Kidney epithelial cell (primary cell): ENCODE results near the gene SYNE3. TPM values are rescaled to one million over a fixed set of nuclear protein-coding genes. Genes with fewer than 3 reads are reported as not detected.

Source experiments
- DNase-seq: peaks from one replicate; pipeline ENCODE4 v3.0.0-alpha.2; 2010; ENCODE audit warnings: low read depth
- H3K27me3 ChIP-seq: 2 replicates; pipeline ENCODE4 v1.6.0; 2011; ENCODE audit warnings: low read length; ENCODE audit not compliant: control insufficient read depth, insufficient read depth
- H3K36me3 ChIP-seq: 2 replicates; pipeline ENCODE4 v1.5.1; 2011; ENCODE audit warnings: low read length; ENCODE audit not compliant: control insufficient read depth, insufficient read depth
- H3K4me3 ChIP-seq: 2 replicates; pipeline ENCODE4 v1.5.1; 2011; ENCODE audit warnings: low read depth, mild to moderate bottlenecking, control low read depth, low read length
- total RNA-seq: library from RNA; depleted of rRNA; stranded (reverse); fragments of >200 nt; gene quantifications from 2 replicates; pipeline ENCODE4 v1.2.3, GENCODE V29; 2015
- TF ChIP-seq, protein P1 (sequence below): IDR thresholded peaks from 2 replicates; pipeline ENCODE4 v1.5.1; 2011; ENCODE audit warnings: mild to moderate bottlenecking, moderate library complexity, low read length, control low read depth, inconsistent platforms; ENCODE audit not compliant: insufficient read depth, poor library complexity, severe bottlenecking

Gene SYNE3
- total RNA-seq, 1 donor from 2014 or later: 2.2 TPM

DNA sequence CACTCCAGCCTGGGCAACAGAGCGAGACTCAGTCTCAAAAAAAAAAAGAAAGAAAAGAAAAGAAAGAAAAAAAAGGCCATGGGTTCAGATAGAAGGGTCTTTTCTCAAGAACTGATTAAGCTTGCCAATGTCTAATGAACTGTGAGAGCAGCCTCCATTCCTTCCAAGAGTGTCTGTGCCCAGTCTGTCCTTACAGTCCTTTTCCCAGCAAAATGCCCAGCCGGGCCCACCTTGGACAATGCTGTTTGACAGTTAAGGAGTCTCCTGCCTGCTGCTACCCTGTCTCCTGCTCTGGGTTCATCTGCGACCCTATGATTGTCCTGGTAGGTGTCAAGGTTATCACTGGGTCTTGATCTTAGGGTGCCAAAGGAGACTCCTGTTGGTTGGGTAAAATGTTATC lies 21.4 kb downstream of the SYNE3 start:
- H3K27me3 ChIP-seq: no peaks in the 10 kb centered on the region
- H3K4me3 ChIP-seq: no peak overlapping the region
- no peak for DNase-seq
- TF ChIP-seq, protein P1, sequence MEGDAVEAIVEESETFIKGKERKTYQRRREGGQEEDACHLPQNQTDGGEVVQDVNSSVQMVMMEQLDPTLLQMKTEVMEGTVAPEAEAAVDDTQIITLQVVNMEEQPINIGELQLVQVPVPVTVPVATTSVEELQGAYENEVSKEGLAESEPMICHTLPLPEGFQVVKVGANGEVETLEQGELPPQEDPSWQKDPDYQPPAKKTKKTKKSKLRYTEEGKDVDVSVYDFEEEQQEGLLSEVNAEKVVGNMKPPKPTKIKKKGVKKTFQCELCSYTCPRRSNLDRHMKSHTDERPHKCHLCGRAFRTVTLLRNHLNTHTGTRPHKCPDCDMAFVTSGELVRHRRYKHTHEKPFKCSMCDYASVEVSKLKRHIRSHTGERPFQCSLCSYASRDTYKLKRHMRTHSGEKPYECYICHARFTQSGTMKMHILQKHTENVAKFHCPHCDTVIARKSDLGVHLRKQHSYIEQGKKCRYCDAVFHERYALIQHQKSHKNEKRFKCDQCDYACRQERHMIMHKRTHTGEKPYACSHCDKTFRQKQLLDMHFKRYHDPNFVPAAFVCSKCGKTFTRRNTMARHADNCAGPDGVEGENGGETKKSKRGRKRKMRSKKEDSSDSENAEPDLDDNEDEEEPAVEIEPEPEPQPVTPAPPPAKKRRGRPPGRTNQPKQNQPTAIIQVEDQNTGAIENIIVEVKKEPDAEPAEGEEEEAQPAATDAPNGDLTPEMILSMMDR: no peak
- H3K36me3 ChIP-seq: no peaks in the 10 kb centered on the region

DNA sequence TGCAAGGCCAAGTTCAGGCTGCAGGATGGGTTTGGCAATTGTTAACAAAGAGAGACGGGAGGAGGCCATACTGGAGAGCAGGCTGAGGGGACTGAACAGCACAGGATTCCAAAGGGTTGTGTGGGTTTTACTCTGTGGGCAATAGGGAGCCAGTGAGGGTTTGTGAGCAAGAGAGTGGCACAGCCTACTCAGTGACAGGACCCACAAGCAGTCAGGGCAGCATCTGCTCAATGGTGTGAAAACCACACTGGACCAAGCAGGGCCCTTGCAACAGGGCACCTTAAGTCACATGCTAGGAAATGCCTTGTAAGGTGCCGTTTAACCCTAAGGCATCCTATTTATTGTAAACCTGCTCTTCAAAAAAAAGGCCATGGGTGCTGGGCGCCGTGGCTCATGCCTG lies 22.0 kb downstream of the SYNE3 start:
- no peak for DNase-seq
- Histone ChIP-seq H3K4me3 (no peak overlapping the region), H3K36me3 (no peaks in the 10 kb centered on the region), H3K27me3 (no peaks in the 10 kb centered on the region)
- TF ChIP-seq, protein P1: no peak

DNA sequence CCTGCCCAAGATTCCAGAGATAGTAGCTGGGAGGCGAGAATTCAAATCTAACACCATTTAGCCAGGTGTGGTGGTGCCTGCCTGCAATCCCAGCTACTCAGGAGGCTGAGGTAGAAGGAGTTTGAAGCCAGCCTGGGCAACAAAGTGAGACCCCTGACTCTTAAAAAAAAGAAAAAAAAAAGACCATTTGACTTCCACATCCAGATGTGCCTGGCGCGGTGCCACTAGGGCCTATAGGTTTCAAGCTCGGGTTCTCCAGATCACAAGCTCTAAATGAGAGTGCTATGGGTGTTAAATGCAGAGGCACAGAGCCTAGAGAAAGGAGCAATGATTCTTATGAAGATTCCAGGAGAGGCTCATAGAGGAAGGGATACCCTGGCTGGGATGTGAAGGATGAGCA lies 22.5 kb downstream of the SYNE3 start:
- no peak for DNase-seq
- Histone ChIP-seq H3K27me3 (no peaks in the 10 kb centered on the region), H3K36me3 (no peaks in the 10 kb centered on the region), H3K4me3 (no peak overlapping the region)
- TF ChIP-seq, protein P1: no peak

DNA sequence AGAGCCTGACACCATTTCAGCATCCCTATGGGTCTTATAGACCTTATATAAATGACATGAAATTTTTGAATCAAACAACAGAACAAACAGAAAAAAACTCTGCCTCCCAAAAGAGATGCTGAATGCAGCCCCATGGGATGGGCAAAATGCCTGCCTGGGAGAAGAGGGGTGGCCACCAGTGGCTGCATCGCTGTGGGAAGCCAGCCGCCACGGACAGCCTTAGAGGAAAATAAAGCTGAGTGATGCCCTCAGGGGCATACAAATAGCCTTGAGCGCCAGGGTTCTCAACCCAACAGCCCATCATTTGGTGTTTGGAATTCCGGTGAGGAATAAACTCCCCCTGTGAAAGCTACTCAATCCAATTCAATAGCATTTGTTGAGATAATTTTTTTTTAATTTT lies 22.9 kb downstream of the SYNE3 start:
- TF ChIP-seq, protein P1: no peak
- DNase-seq: no peak
- no peak overlapping the region for H3K4me3 ChIP-seq
- no peaks in the 10 kb centered on the region for H3K27me3 ChIP-seq
- no peaks in the 10 kb centered on the region for H3K36me3 ChIP-seq

DNA sequence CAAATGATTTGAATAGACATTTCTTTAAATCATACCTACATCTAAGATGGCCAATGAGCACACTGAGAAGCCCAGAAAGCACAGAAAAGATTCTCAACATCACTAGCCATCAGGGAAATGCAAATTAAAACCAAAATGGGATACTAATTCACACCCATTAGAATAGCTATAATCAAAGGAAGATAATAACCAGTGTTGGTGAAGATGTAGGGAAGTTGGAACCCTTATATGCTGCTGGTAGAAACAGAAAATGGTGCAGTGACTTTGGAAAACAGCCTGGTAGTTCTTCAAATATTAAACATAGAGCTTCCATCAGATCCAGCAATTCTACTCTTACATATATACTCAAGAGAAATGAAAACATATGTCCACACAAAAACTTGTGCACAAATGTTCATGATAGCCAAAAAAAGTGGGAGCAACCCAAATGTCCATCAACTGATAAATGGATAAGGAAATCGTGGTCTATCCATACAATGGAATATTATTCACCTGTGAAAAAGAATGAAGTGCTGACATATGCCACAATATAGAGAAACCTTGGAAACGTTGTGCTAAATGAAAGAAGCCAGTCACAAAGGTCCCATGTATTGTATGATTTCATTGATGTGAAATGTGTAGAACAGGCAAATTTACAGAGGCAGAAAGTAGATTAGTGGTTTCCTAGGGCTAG lies 24.4 kb downstream of the SYNE3 start:
- TF ChIP-seq, protein P1: no peak
- Histone ChIP-seq H3K4me3 (no peak overlapping the region), H3K36me3 (no peaks in the 10 kb centered on the region), H3K27me3 (no peaks in the 10 kb centered on the region)
- no peak for DNase-seq

DNA sequence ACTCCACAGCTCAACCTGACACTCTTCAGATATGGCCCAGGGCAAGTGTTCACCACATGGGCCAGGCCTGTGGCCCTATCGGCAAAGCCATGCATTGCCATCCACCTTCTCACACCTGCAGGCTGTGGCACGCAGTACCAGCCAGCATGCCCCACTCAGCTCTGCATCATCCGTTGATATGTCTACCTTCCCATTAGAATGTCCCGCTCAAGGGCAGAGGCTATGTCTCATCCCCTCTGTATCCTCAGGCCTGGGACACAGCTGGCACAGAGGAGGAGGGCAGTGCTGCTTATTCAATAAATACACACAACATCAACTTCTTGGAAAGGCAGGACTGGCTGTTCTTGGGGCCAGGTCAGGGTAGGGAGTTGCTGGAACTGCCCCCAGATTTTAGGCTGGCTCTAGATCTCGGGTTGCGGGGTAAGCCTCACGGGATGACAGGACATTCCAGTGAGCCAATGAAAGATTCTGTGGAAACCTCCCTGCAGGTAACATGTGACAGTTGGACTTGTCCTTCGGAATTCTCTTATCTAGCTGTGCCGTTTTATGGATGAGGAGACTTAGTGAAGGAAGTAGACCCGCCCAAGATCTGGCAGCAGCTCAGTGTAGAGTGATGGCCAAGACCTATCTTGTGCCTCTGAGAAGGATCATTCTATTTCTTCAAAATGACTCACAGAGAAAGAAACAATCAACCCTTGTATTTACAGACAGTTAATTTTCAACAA lies 25.6 kb downstream of the SYNE3 start:
- Histone ChIP-seq H3K36me3 (no peaks in the 10 kb centered on the region), H3K4me3 (no peak overlapping the region), H3K27me3 (no peaks in the 10 kb centered on the region)
- no peak for DNase-seq
- TF ChIP-seq, protein P1: no peak
